Activated CD8-positive, alpha-beta T cell treated with anti-CD3 and anti-CD28 coated beads for 36 hours (primary cell): ENCODE measurements around the gene BET1. TPM values are rescaled to one million over a fixed set of nuclear protein-coding genes. Genes with fewer than 3 reads are reported as not detected.
"Not testable (repeated sequence)": the region's sequence is repeated elsewhere in the genome, so short reads cannot be mapped to it uniquely, and the experiment has no call there.

Source experiments
- ATAC-seq: fragments of 200-7000 bp; cut with Tn5 transposase; one replicate; pipeline ENCODE4 v1.10.0; 2021; ENCODE audit warnings: mild to moderate bottlenecking, moderate library complexity
- CTCF ChIA-PET: fragments of 350-600 bp; sonication (Branson Sonifier 250); formaldehyde crosslinking; loops from one replicate; lab custom pipeline; 2021; ENCODE audit warnings: antibody characterized with exemption; lab: Charles Lee
- POLR2A ChIA-PET: fragments of 350-600 bp; sonication (Branson Sonifier 250); formaldehyde crosslinking; loops from one replicate; lab custom pipeline; 2021; ENCODE audit warnings: antibody characterized with exemption; lab: Charles Lee
- DNase-seq: peaks from one replicate; pipeline ENCODE4 v3.0.0-alpha.2; 2020
- H3K27ac Mint-ChIP-seq: one replicate; pipeline ENCODE4 v1.8.0; 2021; ENCODE audit warnings: mild to moderate bottlenecking, mixed read lengths
- H3K27me3 Mint-ChIP-seq: one replicate; pipeline ENCODE4 v1.8.0; 2021; ENCODE audit warnings: mixed read lengths
- H3K36me3 Mint-ChIP-seq: one replicate; pipeline ENCODE4 v1.8.0; 2021; ENCODE audit warnings: low read depth, mixed read lengths
- H3K4me1 Mint-ChIP-seq: one replicate; pipeline ENCODE4 v1.8.0; 2021; ENCODE audit warnings: low read depth, mixed read lengths
- H3K4me3 Mint-ChIP-seq: one replicate; pipeline ENCODE4 v1.8.0; 2021; ENCODE audit warnings: mild to moderate bottlenecking, moderate library complexity, mixed read lengths
- H3K9me3 Mint-ChIP-seq: one replicate; pipeline ENCODE4 v1.8.0; 2021; ENCODE audit warnings: mixed read lengths
- CTCF ChIP-seq: fragments of 200-600 bp; IDR thresholded peaks from one replicate; pipeline ENCODE4 v1.8.0; 2022; ENCODE audit warnings: antibody characterized with exemption, mild to moderate bottlenecking
- intact Hi-C: fragments of 100-400 bp; cut with micrococcal nuclease; formaldehyde crosslinking; loops from one replicate; pipeline ENCODE4 v1.10.0; 2022
- total RNA-seq, 2 experiments: library from RNA; stranded (reverse); gene quantifications; one replicate each; pipeline ENCODE4 v1.2.3, GENCODE V29; 2021

The BET1 gene
- total RNA-seq, 2 experiments from 2014 or later: 17.6 to 20.8 TPM

- DNase-seq: no peak
- Mint-ChIP-seq H3K4me1 (no peaks in the 10 kb centered on the region), H3K27me3 (peaks cover 22% of the 10 kb centered on the region), H3K4me3 (no peak overlapping the region), H3K9me3 (no peaks in the 10 kb centered on the region), H3K27ac (no peak overlapping the region), H3K36me3 (no peaks in the 10 kb centered on the region)
- ATAC-seq: no peak
- intact Hi-C loops: no loop called here
- TF ChIP-seq CTCF: no peak
- ChIA-PET POLR2A (no interaction called here), CTCF (no interaction called here)
Measured at GRCh38 chr7:94030634-94031033, 26.5 kb upstream of the BET1 start.

GRCh38 chr7:94029976-94030375 is 25.8 kb upstream of the BET1 start:
- Mint-ChIP-seq H3K27me3 (peaks cover 24% of the 10 kb centered on the region), H3K36me3 (no peaks in the 10 kb centered on the region), H3K4me1 (no peaks in the 10 kb centered on the region), H3K9me3 (no peaks in the 10 kb centered on the region), H3K4me3 (no peak overlapping the region), H3K27ac (no peak overlapping the region)
- ChIA-PET POLR2A (no interaction called here), CTCF (no interaction called here)
- TF ChIP-seq CTCF: no peak
- ATAC-seq (no peak), DNase-seq (no peak)
- intact Hi-C loops: no loop called here

- intact Hi-C loops: no loop called here
- peaks cover 24% of the 10 kb centered on the region for H3K27me3 Mint-ChIP-seq
- H3K27ac Mint-ChIP-seq: no peak overlapping the region
Measured at GRCh38 chr7:94028768-94029167, 24.6 kb upstream of the BET1 start.

GRCh38 chr7:94026619-94027018 is 22.5 kb upstream of the BET1 start:
- CTCF ChIA-PET, intact Hi-C loops: not testable (repeated sequence)

More at GRCh38 chr7:94028768-94029167, 24.6 kb upstream of the BET1 start:
- no peak for DNase-seq
- no peak overlapping the region for H3K4me3 Mint-ChIP-seq
- no peak for ATAC-seq
- CTCF ChIA-PET: interaction anchor here (1.4 kb wide), 1 partner anchor 59 kb away, joined by 3 read pairs; no protein-coding TSS in a partner anchor
- no peaks in the 10 kb centered on the region for H3K4me1 Mint-ChIP-seq
- H3K9me3 Mint-ChIP-seq: no peaks in the 10 kb centered on the region
- no peaks in the 10 kb centered on the region for H3K36me3 Mint-ChIP-seq
- POLR2A ChIA-PET: no interaction called here
- TF ChIP-seq CTCF: no peak

GRCh38 chr7:94022550-94022949 is 18.4 kb upstream of the BET1 start:
- intact Hi-C loops: no loop called here
- ATAC-seq (peak; percentile 97), DNase-seq (peak; percentile 42)
- no peak for TF ChIP-seq CTCF
- peaks cover 4% of the 10 kb centered on the region for H3K4me1 Mint-ChIP-seq
- no peak overlapping the region for H3K27ac Mint-ChIP-seq
- H3K9me3 Mint-ChIP-seq: no peaks in the 10 kb centered on the region
- CTCF ChIA-PET: no interaction called here
- POLR2A ChIA-PET: no interaction called here
- H3K27me3 Mint-ChIP-seq: peaks cover 11% of the 10 kb centered on the region
- no peaks in the 10 kb centered on the region for H3K36me3 Mint-ChIP-seq
- no peak overlapping the region for H3K4me3 Mint-ChIP-seq

More at GRCh38 chr7:94026619-94027018, 22.5 kb upstream of the BET1 start:
- H3K4me3 Mint-ChIP-seq, H3K36me3 Mint-ChIP-seq, H3K27ac Mint-ChIP-seq, H3K9me3 Mint-ChIP-seq, ATAC-seq, DNase-seq, POLR2A ChIA-PET, H3K4me1 Mint-ChIP-seq: not testable (repeated sequence)
- peaks cover 15% of the 10 kb centered on the region for H3K27me3 Mint-ChIP-seq
